GM21737 (cell line): ENCODE measurements around the gene HHATL.

Source experiments
- ATAC-seq: cut with Tn5 transposase; IDR thresholded peaks from one replicate; pipeline ENCODE4 v1.9.1; 2021; ENCODE audit warnings: mild to moderate bottlenecking, moderate library complexity; ENCODE audit not compliant: unreplicated experiment

The HHATL gene

DNA sequence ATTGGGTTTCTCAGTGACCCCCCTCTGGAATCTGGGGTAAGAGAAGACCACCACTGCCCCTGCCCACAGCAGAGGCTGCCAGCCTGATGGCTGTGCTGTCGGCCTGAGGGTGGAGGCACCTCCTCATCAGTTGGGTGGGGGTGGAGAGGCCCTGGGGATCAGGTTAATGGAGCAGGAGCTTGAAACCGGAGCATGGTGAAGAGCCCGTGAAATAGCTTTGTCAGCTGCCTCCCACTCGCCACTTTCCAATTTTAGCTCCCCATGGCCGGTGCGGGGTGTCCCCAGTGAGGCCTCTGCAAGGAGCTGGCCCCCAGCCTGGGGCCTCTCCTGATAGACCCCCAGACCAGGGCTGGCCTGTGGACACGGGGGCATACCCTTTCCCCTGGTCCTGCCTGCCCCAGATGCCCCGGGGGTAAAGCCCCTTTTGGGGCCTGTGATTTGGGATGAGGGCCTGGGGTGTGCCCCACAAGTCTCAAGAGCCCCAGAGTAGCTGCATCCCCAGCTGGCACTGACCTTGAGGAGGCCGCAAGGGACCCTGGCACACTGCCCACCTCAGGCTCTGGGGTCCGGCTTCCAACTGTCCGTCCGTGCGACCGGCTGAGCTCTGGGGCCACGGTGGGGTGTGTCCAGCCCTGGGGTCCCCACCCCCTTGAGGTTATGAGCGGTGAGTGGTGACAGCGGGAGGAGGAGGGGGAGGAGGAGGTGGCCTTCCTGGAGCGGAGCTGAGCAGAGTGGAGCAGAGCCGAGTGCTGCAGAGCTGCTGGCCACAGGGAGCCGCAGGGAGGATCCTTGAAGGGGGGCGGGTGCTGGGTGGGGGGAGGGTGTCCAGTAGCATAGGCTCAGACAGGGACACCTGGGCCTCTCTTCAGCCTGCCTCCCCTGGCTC, at the start of gene HHATL:
Gene HHATL, minus strand, starts transcription at position 733 of the 886 bp plus-strand sequence. CDS start 1,972 bp downstream, outside the sequence.
- ATAC-seq: no peak

DNA sequence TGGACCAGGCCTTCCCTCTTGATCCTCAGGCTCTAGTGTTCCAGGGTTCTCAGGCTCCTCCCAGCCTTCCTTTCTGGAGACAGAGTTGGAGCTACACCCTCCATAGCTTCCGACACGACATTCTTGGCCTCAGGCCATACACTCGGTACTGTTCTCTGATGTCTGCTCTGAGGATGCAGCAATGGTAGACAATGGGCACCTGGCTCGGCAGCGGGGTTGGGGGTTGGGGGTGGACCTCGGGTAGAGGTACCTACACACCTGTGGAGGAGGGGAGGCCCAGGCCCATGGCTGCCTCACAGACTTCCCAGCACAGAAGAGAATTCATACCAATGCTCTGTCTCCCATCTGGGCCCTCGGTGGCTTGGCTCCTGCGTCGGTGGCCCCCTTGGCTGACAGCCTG, 49.0 kb upstream of the HHATL start:
- ATAC-seq: no peak

DNA sequence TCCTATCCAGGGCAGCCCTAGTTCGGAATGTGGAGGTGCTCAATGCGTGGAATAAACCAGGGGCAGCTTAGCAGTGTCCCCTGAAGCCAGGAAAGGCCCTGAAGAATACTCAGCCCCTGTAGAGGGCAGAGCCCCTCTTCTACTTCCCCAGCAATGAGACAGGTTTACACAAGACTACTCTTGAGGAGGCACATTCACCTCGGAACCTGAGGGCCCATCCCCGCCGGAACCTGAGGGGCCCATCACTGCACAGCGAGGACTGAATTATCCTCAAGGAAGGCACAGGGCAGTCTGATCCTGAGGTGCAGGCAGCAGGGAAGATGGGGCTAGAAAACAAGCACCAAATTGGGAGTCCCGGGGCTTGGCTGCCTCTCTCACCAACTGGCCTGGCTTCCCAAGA, 48.2 kb upstream of the HHATL start:
- no peak for ATAC-seq

DNA sequence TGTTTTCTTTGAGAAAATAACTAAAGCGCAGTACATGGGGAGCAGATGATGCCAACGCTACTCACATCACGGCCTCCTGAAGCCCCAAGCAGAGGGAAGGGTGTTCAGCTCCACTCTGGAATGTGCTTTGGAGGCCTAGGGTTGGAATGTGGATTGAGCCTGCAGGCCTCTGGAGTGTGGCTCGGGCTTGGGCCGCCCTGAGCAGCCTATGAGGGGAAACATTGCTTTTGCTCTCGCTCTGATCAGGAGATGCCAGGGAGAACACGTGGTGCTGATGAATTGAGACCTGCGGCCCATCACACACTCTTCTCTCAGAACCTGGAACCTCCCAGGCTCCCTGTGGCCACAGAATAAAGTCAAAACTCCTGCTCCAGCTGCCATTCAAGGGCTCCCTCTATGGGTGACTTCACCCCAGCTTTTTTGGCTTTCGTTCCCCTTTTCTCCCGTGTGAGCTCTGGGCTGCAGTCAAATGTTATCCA, 47.2 kb upstream of the HHATL start:
- ATAC-seq: no peak

- no peak for ATAC-seq
These were observed 46.6 kb upstream of the HHATL start for GRCh38 chr3:42749025-42749752.

GRCh38 chr3:42747581-42747980, 45.0 kb upstream of the HHATL start:
- no peak for ATAC-seq

DNA sequence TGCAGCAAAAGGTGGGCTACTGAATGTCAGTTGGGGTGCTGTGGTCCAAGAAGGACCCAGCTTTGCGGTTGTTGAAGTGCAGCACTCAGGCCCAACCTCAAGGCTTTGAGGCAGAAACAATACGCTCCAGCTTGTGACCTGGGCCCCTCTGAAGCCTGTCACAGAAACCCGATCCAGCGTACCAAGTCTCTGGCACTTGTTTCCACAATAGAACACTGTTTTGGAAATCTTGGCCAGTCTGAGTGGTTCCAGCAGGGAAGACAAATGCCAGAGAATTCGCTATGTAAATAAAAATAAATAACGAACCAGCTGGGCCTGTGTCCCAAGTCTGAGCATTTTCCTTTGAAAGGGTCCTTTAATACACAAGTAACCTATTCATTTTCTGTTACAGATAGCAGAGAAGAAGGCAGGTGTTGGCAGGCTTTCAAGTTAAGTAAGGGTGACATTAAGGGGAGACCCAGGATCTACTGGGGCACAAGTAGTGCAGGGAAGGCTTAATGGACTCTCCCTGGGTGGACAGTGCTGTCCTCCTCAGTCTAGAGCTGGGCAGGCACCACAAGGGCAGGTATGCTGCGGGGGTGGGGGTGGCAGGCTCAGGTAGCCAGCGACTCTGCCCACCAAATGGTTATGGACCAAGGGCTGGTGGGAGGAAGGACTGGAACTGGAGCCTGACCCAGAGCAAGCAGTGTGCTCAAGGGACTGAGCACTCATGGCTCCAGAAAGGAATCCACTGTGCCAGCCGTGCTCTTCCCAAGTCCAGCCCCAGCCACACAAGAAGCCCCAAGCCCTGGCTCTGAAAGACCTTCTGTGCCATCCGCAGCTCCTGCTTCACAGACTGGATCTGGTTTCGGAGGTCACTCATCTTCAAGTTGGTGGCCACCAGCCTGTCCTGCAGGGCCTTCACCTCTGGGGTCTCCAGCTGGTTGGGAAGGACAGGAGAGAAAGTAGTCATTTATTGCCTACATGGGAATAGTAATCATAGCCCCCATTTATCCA, 44.2 kb upstream of the HHATL start:
- no peak for ATAC-seq

DNA sequence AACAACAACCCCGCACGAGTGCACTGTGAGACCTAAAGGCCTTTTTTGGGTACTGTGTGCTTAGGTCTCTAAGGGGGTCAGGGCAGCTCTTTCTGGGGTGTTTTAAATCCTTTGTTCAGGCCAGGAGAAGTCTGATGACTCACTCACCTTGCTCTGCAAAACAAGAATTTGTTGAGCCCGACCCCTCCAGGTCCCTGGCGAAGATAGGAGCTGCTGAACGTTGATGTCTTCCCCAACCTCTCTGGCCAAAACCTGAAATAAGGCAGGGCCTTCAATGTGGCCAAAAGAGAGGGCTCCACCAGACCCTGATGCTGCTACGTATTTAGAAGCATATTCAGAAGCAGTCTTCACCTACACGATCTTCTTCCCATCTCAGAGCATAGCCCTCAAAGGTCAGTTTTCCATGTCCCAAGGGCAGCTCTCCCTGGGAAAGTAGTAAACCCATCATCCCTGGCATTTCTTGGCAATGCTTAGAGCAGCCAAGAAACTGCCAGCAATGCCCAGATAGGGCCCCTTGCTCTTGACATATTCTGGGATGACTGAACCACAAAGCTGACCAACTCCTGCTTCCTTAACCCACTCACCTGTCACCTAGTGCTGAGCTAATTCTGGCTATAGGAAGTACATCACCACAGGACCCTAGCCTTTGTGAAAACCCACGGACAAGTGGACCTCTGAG, 43.3 kb upstream of the HHATL start:
- ATAC-seq: no peak

DNA sequence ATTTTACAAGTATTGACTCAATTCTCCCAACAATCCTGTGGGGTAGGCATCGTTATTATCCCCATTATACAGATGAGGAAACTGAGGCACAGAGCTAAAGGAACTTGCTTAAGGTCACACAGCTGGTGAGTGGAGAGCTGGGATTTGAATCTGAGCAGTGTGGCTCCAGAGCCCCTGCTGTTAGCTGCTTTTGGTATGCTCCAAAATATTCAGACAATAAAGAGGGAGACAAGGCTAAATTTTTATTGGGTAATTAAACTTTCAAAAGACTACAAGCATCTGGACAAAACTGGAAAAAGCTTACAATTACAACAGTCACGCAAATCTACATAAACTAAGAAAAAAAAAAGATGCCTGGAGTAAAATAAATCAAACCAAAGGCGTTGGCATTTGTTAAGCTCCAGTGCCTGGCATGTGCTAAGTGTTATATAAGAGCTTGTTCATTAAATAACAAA, 42.7 kb upstream of the HHATL start:
- no peak for ATAC-seq

GRCh38 chr3:42743204-42743995, 40.8 kb upstream of the HHATL start:
- ATAC-seq: no peak

DNA sequence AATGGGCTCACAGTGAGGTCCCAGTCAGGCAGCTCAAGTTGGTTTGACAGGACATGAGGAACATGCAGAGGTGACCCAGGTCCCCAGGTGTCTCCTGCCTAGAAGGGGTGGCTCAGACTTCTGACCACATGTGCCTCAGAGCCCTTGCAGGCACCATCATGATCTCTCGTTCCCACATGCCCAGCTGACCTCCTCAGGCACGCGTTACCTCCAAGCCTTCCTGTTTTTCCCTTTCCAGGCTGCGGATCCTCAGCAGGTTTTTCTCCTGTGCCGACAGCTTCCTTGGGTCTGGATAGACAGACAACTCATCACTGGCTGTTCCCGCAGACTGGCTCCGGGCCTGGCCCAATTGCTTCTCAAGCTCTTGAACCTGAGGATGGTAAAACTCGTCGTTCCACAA, 40.1 kb upstream of the HHATL start:
- no peak for ATAC-seq

DNA sequence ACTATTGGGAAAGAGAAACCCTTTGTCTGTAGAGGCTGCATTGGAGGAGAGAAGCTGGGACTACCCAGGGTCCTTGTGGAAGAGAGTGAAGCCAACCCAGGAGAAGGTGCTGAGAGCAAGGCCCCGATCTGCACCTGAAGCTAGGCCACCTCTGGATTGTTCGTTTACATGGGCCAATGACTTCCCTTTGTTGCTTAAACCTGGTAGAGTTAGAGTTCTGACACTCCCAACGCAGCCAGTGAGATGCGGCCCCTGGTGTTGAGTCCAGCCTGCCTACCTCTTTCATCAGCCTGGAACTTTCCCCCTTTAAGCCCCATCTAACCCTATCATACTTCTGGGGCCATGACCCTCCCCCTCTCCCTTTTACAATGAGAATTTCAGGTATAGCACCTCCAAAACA, 39.7 kb upstream of the HHATL start:
- no peak for ATAC-seq

GRCh38 chr3:42741796-42742195, 39.2 kb upstream of the HHATL start:
- ATAC-seq: no peak

DNA sequence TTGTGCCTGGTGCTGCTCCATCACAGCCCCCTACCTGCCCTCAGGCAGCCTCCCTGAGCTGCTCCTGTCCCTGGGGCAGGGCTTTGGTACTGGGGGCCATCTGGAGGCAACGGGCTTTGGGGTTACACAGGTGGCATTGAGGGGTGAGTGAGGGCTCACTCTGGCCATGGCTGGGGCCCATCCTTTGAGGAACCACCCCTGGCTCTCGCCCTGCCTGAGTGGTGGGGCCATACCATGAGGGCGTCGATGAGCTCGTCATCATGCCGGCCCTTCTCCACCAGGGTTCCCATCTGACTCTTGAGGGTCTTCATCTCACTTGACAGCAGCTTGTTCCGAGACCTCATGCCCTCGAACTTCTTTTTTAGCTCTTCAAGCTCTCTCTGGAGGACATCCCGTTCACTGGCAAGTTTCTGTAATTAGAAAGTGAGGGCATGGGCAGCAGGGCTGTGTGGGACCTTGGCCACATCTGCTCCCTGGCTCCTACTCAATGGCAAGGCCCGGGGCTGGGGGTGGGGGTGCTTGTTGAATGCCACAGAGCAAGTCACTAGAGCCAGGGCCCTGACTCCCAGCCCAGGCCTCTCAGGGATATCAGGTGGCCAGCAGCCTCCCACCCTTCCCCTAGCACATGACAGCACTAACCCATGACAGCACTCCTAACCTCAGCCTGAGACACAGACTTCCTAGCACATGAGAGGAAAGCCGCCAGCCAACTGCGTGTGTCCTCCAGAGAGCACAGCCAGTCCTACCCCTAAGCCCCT, 37.0 kb upstream of the HHATL start:
- no peak for ATAC-seq

DNA sequence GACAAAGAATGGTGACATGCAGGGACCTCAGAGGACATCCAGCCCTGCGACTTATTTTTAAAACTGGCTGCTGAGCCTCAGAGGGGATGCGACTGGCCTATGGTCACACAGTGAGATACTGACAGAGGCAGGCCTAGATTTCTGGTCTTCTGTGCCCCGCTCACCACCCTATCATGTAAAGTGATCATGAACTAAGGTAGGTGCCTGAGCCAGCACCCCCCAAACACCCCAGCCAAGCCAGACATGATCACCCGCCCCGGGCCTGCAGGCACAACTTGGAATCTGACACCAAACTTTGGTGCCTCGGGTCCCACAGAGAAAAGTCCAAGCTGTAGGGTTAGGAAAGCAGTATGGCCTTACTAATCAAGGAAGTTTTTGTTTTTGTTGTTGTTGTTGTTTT, 33.9 kb upstream of the HHATL start:
- ATAC-seq: no peak

- no peak for ATAC-seq
These were observed 33.5 kb upstream of the HHATL start for GRCh38 chr3:42736081-42736480.

- no peak for ATAC-seq
These were observed 33.0 kb upstream of the HHATL start for GRCh38 chr3:42735615-42736014.

- ATAC-seq: no peak
These were observed 32.4 kb upstream of the HHATL start for GRCh38 chr3:42735019-42735418.
